Ascending aorta (tissue), 2 donors: ENCODE results near the gene GABBR2. TPM values are rescaled to one million over a fixed set of nuclear protein-coding genes. Genes with fewer than 3 reads are reported as not detected.
A peak's percentile ranks its signal among the peaks of the same experiment; 100 is the strongest.

Source experiments
- DNase-seq, 2 donors: peaks; one replicate each; pipeline ENCODE4 v3.0.0-alpha.2; 2019; ENCODE audit warnings: low spot score in 2 of 2
- H3K27ac ChIP-seq, 2 donors: fragments of 200-600 bp; sonication (generic); one replicate each; pipeline ENCODE4 v1.5.1; 2016 to 2017; ENCODE audit warnings: mild to moderate bottlenecking in 1 of 2
- H3K27me3 ChIP-seq: fragments of 200-600 bp; sonication (generic); one replicate; pipeline ENCODE4 v1.5.1; 2017
- H3K36me3 ChIP-seq, 2 donors: fragments of 200-600 bp; sonication (generic); one replicate each; pipeline ENCODE4 v1.5.1; 2016
- H3K4me1 ChIP-seq, 2 donors: fragments of 200-600 bp; sonication (generic); one replicate each; pipeline ENCODE4 v1.5.1; 2016 to 2017; ENCODE audit warnings: mild to moderate bottlenecking in 1 of 2
- H3K4me3 ChIP-seq, 2 donors: fragments of 200-600 bp; sonication (generic); one replicate each; pipeline ENCODE4 v1.5.1; 2016 to 2017; ENCODE audit warnings: mild to moderate bottlenecking in 1 of 2
- H3K9me3 ChIP-seq, 2 donors: fragments of 200-600 bp; sonication (generic); one replicate each; pipeline ENCODE4 v1.5.1; 2016
- CTCF ChIP-seq, 3 experiments: fragments of 200-600 bp in 2 of 3; fragments of 450-650 bp in 1 of 3; sonication (generic) in 2 of 3; IDR thresholded peaks; one replicate each; pipeline ENCODE4 v1.5.1; 2016 to 2019; ENCODE audit warnings: antibody characterized with exemption in 3 of 3, mild to moderate bottlenecking in 1 of 3, moderate library complexity in 1 of 3
- intact Hi-C: fragments of 100-400 bp; cut with DNase I; formaldehyde crosslinking; loops from one replicate; pipeline ENCODE4 v1.15.1; 2023
- total RNA-seq: library from RNA; depleted of rRNA; stranded (reverse); fragments of >200 nt; gene quantifications from one replicate; pipeline ENCODE4 v1.1.0, GENCODE V29; 2016

GABBR2 gene
- total RNA-seq, 1 donor from 2014 or later: not detected

GRCh38 chr9:98552331-98552730 lies 156.4 kb downstream of the GABBR2 start:
- intact Hi-C loops: no loop called here
- Histone ChIP-seq H3K36me3 (no peaks in the 10 kb centered on the region), H3K27me3 (no peaks in the 10 kb centered on the region), H3K4me3 (no peak overlapping the region), H3K9me3 (no peaks in the 10 kb centered on the region), H3K27ac (no peak overlapping the region), H3K4me1 (no peaks in the 10 kb centered on the region)
- DNase-seq: peak in 1 of 2 donors; percentile 42
- TF ChIP-seq CTCF (IDR thresholded peaks at IDR 0.05): no peak

- Histone ChIP-seq H3K4me1 (no peaks in the 10 kb centered on the region), H3K27me3 (no peaks in the 10 kb centered on the region), H3K4me3 (no peak overlapping the region), H3K27ac (no peak overlapping the region), H3K36me3 (no peaks in the 10 kb centered on the region), H3K9me3 (no peaks in the 10 kb centered on the region)
- intact Hi-C loops: no loop called here
- DNase-seq: peak in 1 of 2 donors; percentile 33
- TF ChIP-seq CTCF (IDR thresholded peaks at IDR 0.05): no peak
Measured at GRCh38 chr9:98551511-98552286, 157.0 kb downstream of the GABBR2 start.

- no peak for TF ChIP-seq CTCF (IDR thresholded peaks at IDR 0.05)
- Histone ChIP-seq H3K27ac (no peak overlapping the region), H3K4me1 (no peaks in the 10 kb centered on the region), H3K9me3 (no peaks in the 10 kb centered on the region), H3K27me3 (no peaks in the 10 kb centered on the region), H3K36me3 (no peaks in the 10 kb centered on the region), H3K4me3 (no peak overlapping the region)
- intact Hi-C loops: no loop called here
- peak in 1 of 2 donors; percentile 16 for DNase-seq
Measured at GRCh38 chr9:98550206-98550820, 158.4 kb downstream of the GABBR2 start.

GRCh38 chr9:98549401-98549800 lies 159.3 kb downstream of the GABBR2 start:
- Histone ChIP-seq H3K36me3 (no peaks in the 10 kb centered on the region), H3K4me1 (no peaks in the 10 kb centered on the region), H3K27ac (no peak overlapping the region), H3K4me3 (no peak overlapping the region), H3K27me3 (no peaks in the 10 kb centered on the region), H3K9me3 (no peaks in the 10 kb centered on the region)
- no peak for TF ChIP-seq CTCF (IDR thresholded peaks at IDR 0.05)
- DNase-seq: no peak
- intact Hi-C loops: no loop called here

DNA sequence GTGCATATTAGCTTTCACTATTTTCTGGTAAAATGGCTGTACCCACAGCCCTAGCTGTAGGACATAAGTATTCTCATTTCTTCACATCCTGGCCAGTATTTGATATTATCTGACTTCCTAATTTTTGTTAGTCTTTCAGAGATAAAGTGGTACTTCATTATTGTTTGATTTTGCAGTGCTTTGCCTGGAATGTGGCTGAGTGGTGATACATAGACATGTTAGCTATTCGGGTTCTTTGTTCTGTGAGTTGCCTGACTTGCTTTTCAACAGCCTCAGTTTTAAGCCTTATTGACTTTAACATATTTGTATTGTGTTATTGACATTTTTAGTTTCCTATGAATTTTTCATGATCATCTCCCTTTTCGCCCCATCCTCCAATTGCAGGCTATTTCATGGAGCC lies 161.1 kb downstream of the GABBR2 start:
- Histone ChIP-seq H3K27ac (no peak overlapping the region), H3K9me3 (no peaks in the 10 kb centered on the region), H3K36me3 (no peaks in the 10 kb centered on the region), H3K4me1 (no peaks in the 10 kb centered on the region), H3K4me3 (no peak overlapping the region), H3K27me3 (no peaks in the 10 kb centered on the region)
- no peak for DNase-seq
- TF ChIP-seq CTCF (IDR thresholded peaks at IDR 0.05): no peak
- intact Hi-C loops: no loop called here
